NB4 (cell line): ENCODE measurements around the gene PRKACG.

Experiments
- MYC ChIP-seq: IDR thresholded peaks from 2 replicates; pipeline ENCODE4 v1.6.1; 2011; ENCODE audit warnings: low read depth, low read length
- POLR2A ChIP-seq: IDR thresholded peaks from 2 replicates; pipeline ENCODE4 v1.6.1; 2011; ENCODE audit warnings: mild to moderate bottlenecking; ENCODE audit not compliant: insufficient read length; ENCODE audit errors: extremely low read depth
- TF ChIP-seq, protein P1 (sequence below): IDR thresholded peaks from one replicate; pipeline ENCODE4 v1.5.1; 2012; ENCODE audit warnings: low read depth, low read length
- TF ChIP-seq, protein P2 (sequence below): IDR thresholded peaks from 2 replicates; pipeline ENCODE4 v1.6.1; 2011; ENCODE audit warnings: low read depth, low read length

DNA sequence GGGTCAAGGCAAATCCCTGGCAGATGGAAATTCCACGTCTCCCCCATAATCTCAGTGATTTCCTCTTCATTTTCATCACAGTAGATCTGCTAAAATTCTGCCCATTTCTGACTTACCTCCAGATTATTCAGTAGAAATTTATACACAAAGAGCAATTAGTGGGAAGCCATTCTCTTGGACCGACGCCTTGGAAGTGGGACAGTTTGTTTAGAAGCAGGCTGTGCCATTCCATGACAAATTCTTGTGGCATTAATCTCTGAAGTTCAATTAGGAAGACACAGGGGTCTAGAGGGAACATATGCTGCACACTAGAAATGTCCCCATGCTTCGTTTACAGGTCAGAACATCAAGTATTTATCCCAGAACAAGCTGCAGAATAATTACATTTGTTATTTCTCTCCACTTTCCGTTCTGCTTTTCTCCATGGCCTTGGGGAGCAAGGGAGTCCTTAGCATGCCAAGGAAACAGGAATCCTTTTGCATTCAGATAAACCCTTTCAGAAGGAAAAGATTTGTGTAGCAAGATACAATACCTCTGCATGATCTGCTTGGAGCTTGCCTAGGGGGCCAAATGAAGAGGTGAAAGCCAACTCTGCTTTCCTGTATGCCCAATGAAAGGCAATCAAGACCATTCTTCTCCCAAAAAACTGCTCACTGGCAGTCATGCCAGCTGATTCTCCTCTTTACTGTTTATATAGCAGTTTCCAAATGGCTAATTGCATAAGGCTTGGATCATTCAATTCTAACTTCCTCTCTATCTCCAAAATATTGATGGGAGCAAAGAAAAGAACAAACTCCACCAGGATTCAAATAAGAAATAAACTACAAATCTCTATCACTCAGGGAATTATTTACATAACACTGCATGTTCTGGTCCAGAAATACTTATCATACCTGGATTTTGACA lies 2.5 kb upstream of the PRKACG start:
- TF ChIP-seq, protein P1, sequence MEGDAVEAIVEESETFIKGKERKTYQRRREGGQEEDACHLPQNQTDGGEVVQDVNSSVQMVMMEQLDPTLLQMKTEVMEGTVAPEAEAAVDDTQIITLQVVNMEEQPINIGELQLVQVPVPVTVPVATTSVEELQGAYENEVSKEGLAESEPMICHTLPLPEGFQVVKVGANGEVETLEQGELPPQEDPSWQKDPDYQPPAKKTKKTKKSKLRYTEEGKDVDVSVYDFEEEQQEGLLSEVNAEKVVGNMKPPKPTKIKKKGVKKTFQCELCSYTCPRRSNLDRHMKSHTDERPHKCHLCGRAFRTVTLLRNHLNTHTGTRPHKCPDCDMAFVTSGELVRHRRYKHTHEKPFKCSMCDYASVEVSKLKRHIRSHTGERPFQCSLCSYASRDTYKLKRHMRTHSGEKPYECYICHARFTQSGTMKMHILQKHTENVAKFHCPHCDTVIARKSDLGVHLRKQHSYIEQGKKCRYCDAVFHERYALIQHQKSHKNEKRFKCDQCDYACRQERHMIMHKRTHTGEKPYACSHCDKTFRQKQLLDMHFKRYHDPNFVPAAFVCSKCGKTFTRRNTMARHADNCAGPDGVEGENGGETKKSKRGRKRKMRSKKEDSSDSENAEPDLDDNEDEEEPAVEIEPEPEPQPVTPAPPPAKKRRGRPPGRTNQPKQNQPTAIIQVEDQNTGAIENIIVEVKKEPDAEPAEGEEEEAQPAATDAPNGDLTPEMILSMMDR: no peak
- no peak for TF ChIP-seq POLR2A
- TF ChIP-seq MYC: no peak
- TF ChIP-seq, protein P2, sequence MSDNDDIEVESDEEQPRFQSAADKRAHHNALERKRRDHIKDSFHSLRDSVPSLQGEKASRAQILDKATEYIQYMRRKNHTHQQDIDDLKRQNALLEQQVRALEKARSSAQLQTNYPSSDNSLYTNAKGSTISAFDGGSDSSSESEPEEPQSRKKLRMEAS: no peak
